HG02852 (cell line): ENCODE measurements around the gene MAT2B.
"Not testable (repeated sequence)": the region's sequence is repeated elsewhere in the genome, so short reads cannot be mapped to it uniquely, and the experiment has no call there.

Source experiments
- ATAC-seq: cut with Tn5 transposase; IDR thresholded peaks from one replicate; pipeline ENCODE4 v1.9.1; 2021; ENCODE audit warnings: mild to moderate bottlenecking, moderate library complexity; ENCODE audit not compliant: unreplicated experiment

MAT2B gene

DNA sequence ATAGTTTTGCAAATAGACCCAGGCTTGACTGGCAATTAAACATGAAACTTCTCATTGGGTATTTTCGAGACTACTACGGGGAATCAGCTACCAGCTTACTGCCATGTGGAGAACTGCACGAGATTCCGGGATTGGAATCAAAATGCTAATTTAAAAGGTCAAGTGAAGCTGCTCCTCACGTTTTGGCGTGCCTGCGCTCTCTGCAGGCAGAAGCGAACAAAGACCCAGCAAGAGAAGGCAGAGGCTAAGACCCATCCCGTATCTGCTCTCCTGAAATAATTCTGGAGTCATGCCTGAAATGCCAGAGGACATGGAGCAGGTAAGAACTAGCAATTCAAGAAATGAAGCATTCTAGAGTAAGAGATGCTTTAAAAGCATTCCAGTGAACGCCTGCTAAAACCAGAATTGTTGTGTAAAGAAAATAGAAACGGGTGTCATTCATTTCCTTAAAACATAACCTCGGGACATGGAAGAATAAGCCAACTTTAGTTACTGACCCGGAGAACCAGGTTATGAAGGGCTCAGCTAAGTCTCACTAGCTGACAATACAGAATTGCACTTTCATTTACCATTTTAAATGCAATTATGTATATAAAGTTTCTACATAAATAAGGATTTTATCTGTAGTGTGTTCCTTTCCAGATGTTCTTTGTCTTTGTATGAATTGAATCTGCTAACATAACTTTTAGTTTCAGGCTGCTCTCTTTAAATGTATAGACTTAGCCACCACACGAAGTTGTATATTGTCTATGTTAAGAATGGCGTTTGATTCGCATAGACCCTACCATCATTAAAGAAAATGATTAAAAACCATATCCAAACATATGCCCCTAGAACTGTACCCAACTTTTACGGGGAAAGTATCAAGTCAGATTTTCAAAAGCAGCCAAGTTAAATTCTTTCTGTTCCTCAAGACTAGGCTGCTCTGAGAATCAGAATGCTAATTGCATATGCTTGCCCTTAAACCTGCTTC lies 2.0 kb upstream of the MAT2B start:
- peak; percentile 7 for ATAC-seq

- ATAC-seq: no peak
Measured at GRCh38 chr5:163504079-163504931, 1.1 kb upstream of the MAT2B start.

DNA sequence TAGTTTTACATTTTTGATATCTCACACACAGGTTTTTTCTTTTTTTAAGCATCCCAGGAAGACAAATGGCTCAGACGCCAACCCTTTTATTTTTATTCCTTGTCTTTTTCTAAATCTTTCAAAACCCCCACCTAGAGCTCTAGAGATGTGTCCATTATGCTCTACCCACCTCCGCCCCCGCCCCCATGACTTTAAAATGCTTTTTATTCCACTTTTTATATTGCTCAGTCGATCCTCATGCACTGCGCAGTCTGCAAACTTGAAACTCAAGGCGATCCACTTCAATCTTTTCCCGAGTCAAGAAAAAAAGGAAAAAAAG lies 411 bp upstream of the MAT2B start:
- ATAC-seq: peak; percentile 0

DNA sequence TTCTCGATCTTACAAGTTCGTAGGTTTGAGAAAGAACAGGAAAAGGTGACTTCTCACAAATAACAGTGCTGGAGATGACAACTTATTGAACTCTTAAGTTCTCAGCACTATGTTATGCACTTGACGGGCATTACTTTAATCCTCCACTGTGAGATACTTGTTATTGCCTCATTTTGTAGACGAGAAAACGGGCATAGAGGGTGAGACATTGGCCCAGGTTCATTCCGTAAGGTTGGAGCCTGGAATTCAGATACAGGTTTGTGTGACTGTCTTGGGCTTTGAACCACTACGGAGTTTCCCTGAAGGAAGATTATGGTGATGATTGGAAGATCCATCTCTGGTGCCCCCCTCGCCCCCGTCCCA lies 657 bp downstream of the MAT2B start:
- ATAC-seq: peak; percentile 15

DNA sequence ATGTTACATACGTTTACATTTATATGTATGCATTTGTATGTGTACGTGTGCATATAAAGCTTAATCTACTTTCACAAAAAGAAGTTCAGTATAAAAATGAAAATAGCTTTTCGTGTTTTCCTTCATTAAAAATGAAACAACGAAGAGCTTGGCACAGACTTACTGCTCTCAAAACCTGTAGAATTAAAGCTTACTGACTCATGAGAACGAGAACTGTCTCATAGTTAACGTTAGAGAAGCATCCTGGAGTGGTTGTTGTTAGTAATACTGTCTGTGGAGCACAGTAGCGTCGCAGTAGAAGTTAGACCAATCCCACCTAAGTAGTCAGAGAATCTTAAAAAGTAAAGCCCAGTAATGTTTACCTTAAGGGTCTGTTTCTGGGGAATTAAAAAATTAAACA lies 1.3 kb downstream of the MAT2B start:
- no peak for ATAC-seq

GRCh38 chr5:163508753-163509152 lies 3.3 kb downstream of the MAT2B start:
- ATAC-seq: no peak

GRCh38 chr5:163509291-163509951 lies 4.0 kb downstream of the MAT2B start:
- ATAC-seq: no peak

GRCh38 chr5:163512526-163512925 lies 7.1 kb downstream of the MAT2B start:
- no peak for ATAC-seq

- no peak for ATAC-seq
Measured at GRCh38 chr5:163525096-163525495, 19.7 kb downstream of the MAT2B start.

GRCh38 chr5:163529698-163530097 lies 24.3 kb downstream of the MAT2B start:
- ATAC-seq: no peak

GRCh38 chr5:163531272-163531671 lies 25.9 kb downstream of the MAT2B start:
- ATAC-seq: no peak

- ATAC-seq: no peak
Measured at GRCh38 chr5:163532171-163533084, 27.0 kb downstream of the MAT2B start.

DNA sequence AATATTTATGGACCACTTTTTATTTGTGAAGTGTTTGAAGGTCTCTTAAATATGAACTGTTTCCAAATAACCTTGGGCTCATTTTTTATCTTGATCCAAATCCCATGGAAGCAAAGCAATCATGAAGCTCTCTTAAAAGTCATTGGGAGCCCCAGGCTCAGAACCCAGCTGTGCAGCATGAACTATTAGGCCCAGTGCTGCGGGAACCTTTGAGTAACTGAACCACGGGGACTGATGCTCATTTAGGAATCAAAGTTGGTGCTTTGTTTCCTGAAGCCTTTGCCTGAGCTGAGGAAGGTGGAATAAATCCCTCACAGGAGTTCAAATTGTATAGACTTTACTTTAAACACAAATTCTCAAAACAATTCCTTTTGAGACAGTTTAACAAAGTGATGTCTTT lies 27.8 kb downstream of the MAT2B start:
- ATAC-seq: no peak

DNA sequence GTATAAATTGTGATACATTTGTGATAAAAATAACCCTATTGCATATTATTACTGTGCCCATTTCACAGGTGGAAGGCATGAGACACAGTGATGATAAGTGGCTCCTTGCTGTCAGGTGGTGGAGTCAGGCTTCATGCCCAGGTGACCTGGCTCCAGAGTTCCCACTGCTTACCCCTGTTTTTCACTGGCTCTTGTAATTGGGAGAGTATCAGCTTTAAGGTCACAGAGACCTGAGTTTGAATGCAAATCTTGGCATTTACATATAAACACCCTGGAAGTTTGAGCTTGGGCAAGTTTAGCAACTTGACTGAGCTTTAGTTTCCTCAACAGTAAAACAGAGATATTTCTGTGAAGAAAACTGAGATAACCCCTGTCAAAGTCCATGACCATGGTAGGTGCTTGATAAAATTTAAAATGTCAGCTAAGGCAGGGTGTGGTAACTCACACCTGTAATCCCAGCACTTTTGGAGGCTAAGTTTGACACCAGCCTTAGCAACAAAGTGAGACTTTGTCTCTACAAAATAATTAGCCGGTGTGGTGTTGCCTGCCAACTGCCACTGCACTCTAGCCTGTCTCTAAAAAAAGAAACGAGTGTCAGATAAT lies 29.2 kb downstream of the MAT2B start:
- no peak for ATAC-seq

- no peak for ATAC-seq
Measured at GRCh38 chr5:163535290-163535689, 29.9 kb downstream of the MAT2B start.

- ATAC-seq: not testable (repeated sequence)
Measured at GRCh38 chr5:163536442-163536841, 31.0 kb downstream of the MAT2B start.

- ATAC-seq: no peak
Measured at GRCh38 chr5:163540696-163541095, 35.3 kb downstream of the MAT2B start.

GRCh38 chr5:163542771-163543170 lies 37.4 kb downstream of the MAT2B start:
- ATAC-seq: no peak

GRCh38 chr5:163544041-163544440 lies 38.6 kb downstream of the MAT2B start:
- no peak for ATAC-seq

GRCh38 chr5:163544836-163545235 lies 39.4 kb downstream of the MAT2B start:
- ATAC-seq: no peak
